Neural cell (in vitro differentiated cells): ENCODE measurements around the gene CABP5. TPM values are rescaled to one million over a fixed set of nuclear protein-coding genes. Genes with fewer than 3 reads are reported as not detected.
"Not testable (repeated sequence)": the region's sequence is repeated elsewhere in the genome, so short reads cannot be mapped to it uniquely, and the experiment has no call there.

Experiments
- H2AFZ ChIP-seq: fragments of 200-600, 300-800 bp; sonication (generic), shearing (Covaris generic); 2 replicates; pipeline ENCODE4 v1.6.0; 2014; ENCODE audit warnings: low read depth, mild to moderate bottlenecking, antibody characterized with exemption, low read length, moderate library complexity
- H3F3A ChIP-seq: fragments of 200-600 bp; shearing (Covaris generic); 2 replicates; pipeline ENCODE4 v1.6.1; 2016; ENCODE audit warnings: mild to moderate bottlenecking, moderate library complexity, mixed read lengths, antibody characterized with exemption, low read length; ENCODE audit not compliant: insufficient read depth, poor library complexity, severe bottlenecking
- H3K27ac ChIP-seq: fragments of 200-600, 300-800 bp; sonication (generic), shearing (Covaris generic); 2 replicates; pipeline ENCODE4 v1.5.1; 2014; ENCODE audit warnings: mild to moderate bottlenecking, low read length, moderate library complexity
- H3K27me3 ChIP-seq: fragments of 300-800, 200-600 bp; sonication (generic), shearing (Covaris generic); 2 replicates; pipeline ENCODE4 v1.6.0; 2014; ENCODE audit warnings: mild to moderate bottlenecking, low read depth, low read length, moderate library complexity; ENCODE audit not compliant: insufficient read depth
- H3K36me3 ChIP-seq: fragments of 300-800, 200-600 bp; sonication (generic), shearing (Covaris generic); 2 replicates; pipeline ENCODE4 v1.5.1; 2014; ENCODE audit warnings: mild to moderate bottlenecking, antibody characterized with exemption, low read length, moderate library complexity; ENCODE audit not compliant: insufficient read depth
- H3K4me2 ChIP-seq: fragments of 300-800, 200-600 bp; sonication (generic), shearing (Covaris generic); 2 replicates; pipeline ENCODE4 v1.6.0; 2014; ENCODE audit warnings: mild to moderate bottlenecking, low read length
- H3K4me3 ChIP-seq: fragments of 300-800, 200-600 bp; sonication (generic), shearing (Covaris generic); 2 replicates; pipeline ENCODE4 v1.5.1; 2014; ENCODE audit warnings: mild to moderate bottlenecking, low read length, moderate library complexity
- H3K79me2 ChIP-seq: fragments of 200-600 bp; shearing (Covaris generic); replicated peaks from 2 replicates; pipeline ENCODE4 v1.6.0; 2014; ENCODE audit warnings: mild to moderate bottlenecking, low read length, moderate library complexity; ENCODE audit not compliant: insufficient read depth
- H3K9ac ChIP-seq: fragments of 300-800, 200-600 bp; sonication (generic), shearing (Covaris generic); 2 replicates; pipeline ENCODE4 v1.6.1; 2016; ENCODE audit warnings: mild to moderate bottlenecking, low read length, mixed read lengths
- H3K9me2 ChIP-seq: fragments of 200-600 bp; shearing (Covaris generic); 2 replicates; pipeline ENCODE4 v1.6.1; 2016; ENCODE audit warnings: mild to moderate bottlenecking, low read length, mixed read lengths; ENCODE audit not compliant: insufficient read depth
- H3K9me3 ChIP-seq: fragments of 200-600, 300-800 bp; sonication (generic), shearing (Covaris generic); 2 replicates; pipeline ENCODE4 v1.6.1; 2016; ENCODE audit warnings: mild to moderate bottlenecking, mixed run types, low read length, moderate library complexity, mixed read lengths
- H4K20me1 ChIP-seq: fragments of 200-600 bp; shearing (Covaris generic); 2 replicates; pipeline ENCODE4 v1.6.1; 2016; ENCODE audit warnings: mild to moderate bottlenecking, mixed run types; ENCODE audit not compliant: insufficient read depth
- CTCF ChIP-seq: fragments of 450-650 bp; IDR thresholded peaks from 2 replicates; pipeline ENCODE4 v1.5.1; 2014; ENCODE audit warnings: antibody characterized with exemption, mild to moderate bottlenecking, moderate library complexity; ENCODE audit not compliant: poor library complexity, severe bottlenecking
- EP300 ChIP-seq: fragments of 450-650 bp; conservative IDR thresholded peaks from 2 replicates; pipeline ENCODE4 v1.6.1; 2014; ENCODE audit warnings: antibody characterized with exemption, mild to moderate bottlenecking, moderate library complexity; ENCODE audit not compliant: poor library complexity, severe bottlenecking
- EZH2 ChIP-seq: fragments of 200-600, 300-800 bp; shearing (Covaris generic), sonication (generic); IDR thresholded peaks from 2 replicates; pipeline ENCODE4 v1.6.1; 2014; ENCODE audit warnings: antibody characterized with exemption, low read length, borderline replicate concordance, mild to moderate bottlenecking; ENCODE audit not compliant: insufficient read depth, poor library complexity, severe bottlenecking
- MXI1 ChIP-seq: fragments of 450-650 bp; conservative IDR thresholded peaks from 2 replicates; pipeline ENCODE4 v1.6.1; 2014; ENCODE audit warnings: antibody characterized with exemption, mild to moderate bottlenecking; ENCODE audit not compliant: poor library complexity, severe bottlenecking
- POLR2AphosphoS5 ChIP-seq: IDR thresholded peaks from 2 replicates; pipeline ENCODE4 v1.6.1; 2012
- RAD21 ChIP-seq: fragments of 450-650 bp; conservative IDR thresholded peaks from 2 replicates; pipeline ENCODE4 v1.6.1; 2014; ENCODE audit warnings: antibody characterized with exemption, mild to moderate bottlenecking, moderate library complexity
- REST ChIP-seq: IDR thresholded peaks from 2 replicates; pipeline ENCODE4 v1.6.1; 2012; ENCODE audit warnings: borderline replicate concordance
- SMC3 ChIP-seq: fragments of 450-650 bp; conservative IDR thresholded peaks from 2 replicates; pipeline ENCODE4 v1.6.1; 2014; ENCODE audit warnings: antibody characterized with exemption, mild to moderate bottlenecking, moderate library complexity; ENCODE audit not compliant: poor library complexity
- TAF1 ChIP-seq: IDR thresholded peaks from 2 replicates; pipeline ENCODE4 v1.6.1; 2012; ENCODE audit warnings: low read depth
- polyA minus RNA-seq: library from RNA; depleted of rRNA, polyadenylated mRNA; stranded (reverse); fragments of >200 nt; gene quantifications from 2 replicates; pipeline ENCODE4 v1.2.3, GENCODE V29; 2014
- polyA plus RNA-seq: library from polyadenylated mRNA; depleted of rRNA; stranded (reverse); fragments of >200 nt; gene quantifications from 2 replicates; pipeline ENCODE4 v1.2.3, GENCODE V29; 2014

CABP5 gene
- not detected in 2 replicates for polyA plus RNA-seq
- not detected in 2 replicates for polyA minus RNA-seq

GRCh38 chr19:48043675-48044258 is at the start of gene CABP5:
Gene CABP5 (minus strand): TSS chr19:48044079. CDS start chr19:48043922, 157 bp downstream.
- no peak for TF ChIP-seq RAD21
- TF ChIP-seq EP300: no peak
- TF ChIP-seq CTCF: no peak
- TF ChIP-seq MXI1: no peak
- TF ChIP-seq TAF1: no peak
- no peak for TF ChIP-seq REST
- no peak for TF ChIP-seq SMC3
- no peak for TF ChIP-seq POLR2AphosphoS5
- TF ChIP-seq EZH2: no peak
- Histone ChIP-seq H3K9me2 (no peaks in the 10 kb centered on the region), H3K9ac (no peak within 1 kb of the TSS), H3K27ac (no peak within 1 kb of the TSS), H3K27me3 (no peaks in the 10 kb centered on the region), H3K4me3 (no peak within 1 kb of the TSS), H3K4me2 (no peak within 1 kb of the TSS), H3K36me3 (no peaks in the 10 kb centered on the region), H4K20me1 (no peaks in the 10 kb centered on the region), H3F3A (no peaks in the 10 kb centered on the region), H3K9me3 (no peaks in the 10 kb centered on the region), H2AFZ (no peak within 1 kb of the TSS), H3K79me2 (no peaks in the 10 kb centered on the region)

GRCh38 chr19:48091111-48091718 is 47.3 kb upstream of the CABP5 start:
- H2AFZ ChIP-seq, H3K4me2 ChIP-seq: not testable (repeated sequence)
- peak overlapping the region; percentile 73 for H3K27ac ChIP-seq

More at GRCh38 chr19:48091111-48091718, 47.3 kb upstream of the CABP5 start:
- not testable (repeated sequence) for H3K27me3 ChIP-seq, H3K9me2 ChIP-seq, H3K4me3 ChIP-seq, H3F3A ChIP-seq, H3K9ac ChIP-seq, H3K36me3 ChIP-seq, H4K20me1 ChIP-seq, H3K9me3 ChIP-seq, H3K79me2 ChIP-seq
